OCI-LY1 (cell line): ENCODE measurements around the gene COL9A1.
"Not testable (repeated sequence)": the region's sequence is repeated elsewhere in the genome, so short reads cannot be mapped to it uniquely, and the experiment has no call there.

Experiments used
- H2AFZ ChIP-seq: fragments of 200-600 bp; sonication (generic), shearing (Covaris generic); 2 replicates; pipeline ENCODE4 v1.6.0; 2014; ENCODE audit warnings: antibody characterized with exemption, mild to moderate bottlenecking, low read length
- H3F3A ChIP-seq: fragments of 200-600 bp; sonication (generic), shearing (Covaris generic); 2 replicates; pipeline ENCODE4 v1.6.0; 2014; ENCODE audit warnings: mild to moderate bottlenecking, antibody characterized with exemption, low read length, moderate library complexity; ENCODE audit not compliant: insufficient read depth
- H3K27ac ChIP-seq: fragments of 200-600 bp; sonication (generic); 2 replicates; pipeline ENCODE4 v1.5.1; 2014; ENCODE audit warnings: low read length, mixed run types, mild to moderate bottlenecking, low read depth; ENCODE audit not compliant: poor library complexity, severe bottlenecking
- H3K27me3 ChIP-seq: fragments of 200-600 bp; sonication (generic); 2 replicates; pipeline ENCODE4 v1.6.0; 2014; ENCODE audit warnings: antibody characterized with exemption, mild to moderate bottlenecking, low read length, moderate library complexity; ENCODE audit not compliant: insufficient read depth
- H3K36me3 ChIP-seq: fragments of 200-600 bp; sonication (generic); 2 replicates; pipeline ENCODE4 v1.6.1; 2014; ENCODE audit warnings: mild to moderate bottlenecking, antibody characterized with exemption, low read length, moderate library complexity, mixed read lengths; ENCODE audit not compliant: insufficient read depth
- H3K4me1 ChIP-seq: fragments of 200-600 bp; sonication (generic); 2 replicates; pipeline ENCODE4 v1.5.1; 2014; ENCODE audit warnings: mild to moderate bottlenecking, low read length, moderate library complexity; ENCODE audit not compliant: insufficient read depth, severe bottlenecking
- H3K4me2 ChIP-seq: fragments of 200-600 bp; sonication (generic), shearing (Covaris generic); 2 replicates; pipeline ENCODE4 v1.6.1; 2014; ENCODE audit warnings: low read length
- H3K4me3 ChIP-seq: fragments of 200-600 bp; sonication (generic); 2 replicates; pipeline ENCODE4 v1.5.1; 2014; ENCODE audit warnings: low read length, low read depth, mild to moderate bottlenecking, mixed read lengths; ENCODE audit not compliant: poor library complexity, severe bottlenecking
- H3K79me2 ChIP-seq: fragments of 200-600 bp; shearing (Covaris generic); 2 replicates; pipeline ENCODE4 v1.6.1; 2016; ENCODE audit warnings: mixed run types, low read length, mixed read lengths; ENCODE audit not compliant: insufficient read depth
- H3K9ac ChIP-seq: fragments of 200-600 bp; sonication (generic), shearing (Covaris generic); 2 replicates; pipeline ENCODE4 v1.6.1; 2014; ENCODE audit warnings: mild to moderate bottlenecking, low read length, mixed read lengths
- H3K9me2 ChIP-seq: fragments of 200-600 bp; sonication (generic), shearing (Covaris generic); 2 replicates; pipeline ENCODE4 v1.6.1; 2014; ENCODE audit warnings: low read depth, mild to moderate bottlenecking, low read length, mixed read lengths
- H3K9me3 ChIP-seq: fragments of 200-600 bp; shearing (Covaris generic); 2 replicates; pipeline ENCODE4 v1.6.1; 2014; ENCODE audit warnings: low read length, mixed read lengths
- H4K20me1 ChIP-seq: fragments of 200-600 bp; sonication (generic), shearing (Covaris generic); 2 replicates; pipeline ENCODE4 v1.6.0; 2016; ENCODE audit warnings: mild to moderate bottlenecking, low read length; ENCODE audit not compliant: insufficient read depth
- CTCF ChIP-seq: fragments of 200-600 bp; sonication (generic), shearing (Covaris generic); IDR thresholded peaks from 2 replicates; pipeline ENCODE4 v1.5.1; 2017; ENCODE audit warnings: mild to moderate bottlenecking, antibody characterized with exemption, low read length, moderate library complexity, mixed read lengths
- EZH2 ChIP-seq: fragments of 200-600 bp; sonication (generic), shearing (Covaris generic); IDR thresholded peaks from 2 replicates; pipeline ENCODE4 v1.8.0; 2017; ENCODE audit warnings: borderline replicate concordance, mixed run types, mild to moderate bottlenecking, antibody characterized with exemption, low read length, moderate library complexity, mixed read lengths

The COL9A1 gene

GRCh38 chr6:70336996-70337742 lies 34.3 kb upstream of the COL9A1 start:
- H3K27me3 ChIP-seq, result no peaks in the 10 kb centered on the region
- no peaks in the 10 kb centered on the region for H3K9me3 ChIP-seq
- no peak overlapping the region for H3K9ac ChIP-seq
- no peak overlapping the region for H2AFZ ChIP-seq
- H3K4me3 ChIP-seq, result no peak overlapping the region
- no peaks in the 10 kb centered on the region for H4K20me1 ChIP-seq
- H3K36me3 ChIP-seq, result no peaks in the 10 kb centered on the region
- no peak overlapping the region for H3K27ac ChIP-seq
- no peaks in the 10 kb centered on the region for H3F3A ChIP-seq
- no peaks in the 10 kb centered on the region for H3K9me2 ChIP-seq
- H3K79me2 ChIP-seq, result no peaks in the 10 kb centered on the region
- TF ChIP-seq CTCF (no peak), EZH2 (no peak)
- no peaks in the 10 kb centered on the region for H3K4me1 ChIP-seq
- H3K4me2 ChIP-seq, result no peak overlapping the region

DNA sequence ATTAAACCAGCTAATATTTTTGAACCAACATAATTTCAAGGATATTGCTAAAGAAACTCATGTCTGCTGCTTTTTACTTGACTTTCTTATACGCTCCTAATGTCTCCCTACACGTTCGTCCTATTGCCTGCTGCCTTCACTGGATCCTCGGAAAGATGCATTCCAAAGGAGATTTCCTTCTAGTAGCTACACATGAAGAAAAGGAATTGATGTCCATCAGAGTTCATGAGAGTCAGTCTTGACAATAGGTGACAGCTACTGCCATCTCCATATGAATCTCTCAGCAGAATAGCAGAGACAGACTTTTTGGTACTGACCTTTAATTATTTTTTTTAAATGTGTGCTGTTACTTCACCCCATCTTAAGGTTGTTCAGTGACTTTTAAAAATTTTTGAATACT lies 24.2 kb upstream of the COL9A1 start:
- Histone ChIP-seq H3K9ac (no peak overlapping the region), H4K20me1 (no peaks in the 10 kb centered on the region), H3K4me3 (no peak overlapping the region), H3K27me3 (no peaks in the 10 kb centered on the region), H3K36me3 (no peaks in the 10 kb centered on the region), H3F3A (no peaks in the 10 kb centered on the region), H3K9me2 (no peaks in the 10 kb centered on the region), H3K4me2 (no peak overlapping the region), H3K27ac (no peak overlapping the region), H3K79me2 (no peaks in the 10 kb centered on the region), H3K9me3 (no peaks in the 10 kb centered on the region), H2AFZ (no peak overlapping the region), H3K4me1 (no peaks in the 10 kb centered on the region)
- TF ChIP-seq EZH2 (no peak), CTCF (no peak)

DNA sequence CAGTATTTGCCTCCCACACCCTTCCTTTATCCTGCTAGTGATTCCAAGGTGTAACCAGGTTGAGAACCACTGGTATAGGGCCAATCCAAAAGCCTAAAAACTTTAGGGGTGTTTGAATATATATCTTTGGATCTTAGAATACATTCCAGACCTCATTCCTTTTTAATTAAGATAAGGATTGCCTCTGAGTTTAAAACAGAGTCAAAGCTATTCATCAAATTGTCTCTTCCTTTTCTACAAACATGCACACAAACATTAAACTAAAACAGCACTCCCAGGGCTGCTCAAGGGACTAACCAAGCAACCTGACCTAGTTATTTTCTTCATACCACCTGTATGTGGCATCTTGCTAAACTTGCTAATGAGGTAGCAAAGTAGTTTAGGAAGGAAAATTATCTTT lies 22.1 kb upstream of the COL9A1 start:
- Histone ChIP-seq H3K9me3 (no peaks in the 10 kb centered on the region), H3F3A (no peaks in the 10 kb centered on the region), H3K4me2 (no peak overlapping the region), H4K20me1 (no peaks in the 10 kb centered on the region), H3K9me2 (no peaks in the 10 kb centered on the region), H3K79me2 (no peaks in the 10 kb centered on the region), H3K4me3 (no peak overlapping the region), H3K9ac (no peak overlapping the region), H3K36me3 (no peaks in the 10 kb centered on the region), H3K4me1 (no peaks in the 10 kb centered on the region), H3K27ac (no peak overlapping the region), H2AFZ (no peak overlapping the region), H3K27me3 (no peaks in the 10 kb centered on the region)
- TF ChIP-seq EZH2, result no peak
- no peak for TF ChIP-seq CTCF

GRCh38 chr6:70317799-70318198 lies 14.9 kb upstream of the COL9A1 start:
- not testable (repeated sequence) for H3K4me3 ChIP-seq, H3F3A ChIP-seq, H3K27me3 ChIP-seq, H4K20me1 ChIP-seq, H3K9me2 ChIP-seq, H3K79me2 ChIP-seq, H3K9me3 ChIP-seq, H3K9ac ChIP-seq, H3K36me3 ChIP-seq, H2AFZ ChIP-seq, H3K4me1 ChIP-seq, H3K27ac ChIP-seq, H3K4me2 ChIP-seq
